ENCODE data around the gene DNAJC15.

DNA sequence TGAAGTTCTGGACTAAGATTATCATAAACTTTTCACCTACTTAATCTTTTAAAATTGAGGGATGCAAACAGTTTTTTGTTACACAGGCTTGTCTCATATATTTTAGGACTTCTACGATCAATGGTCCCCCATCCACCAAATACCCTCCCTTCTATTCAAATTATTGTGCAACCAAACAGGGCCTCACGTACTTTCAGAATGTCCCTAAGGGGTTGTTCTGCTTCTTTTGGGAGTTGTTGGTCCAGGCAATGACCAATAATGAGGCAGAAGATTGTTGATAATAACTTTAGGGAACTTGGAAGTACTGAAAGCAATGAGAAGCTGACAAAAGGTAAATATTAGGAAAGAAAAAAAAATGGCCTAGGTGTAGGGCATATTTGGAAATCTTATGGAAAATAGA, 2.9 kb downstream of the DNAJC15 start:
- TF ChIP-seq, protein P1, sequence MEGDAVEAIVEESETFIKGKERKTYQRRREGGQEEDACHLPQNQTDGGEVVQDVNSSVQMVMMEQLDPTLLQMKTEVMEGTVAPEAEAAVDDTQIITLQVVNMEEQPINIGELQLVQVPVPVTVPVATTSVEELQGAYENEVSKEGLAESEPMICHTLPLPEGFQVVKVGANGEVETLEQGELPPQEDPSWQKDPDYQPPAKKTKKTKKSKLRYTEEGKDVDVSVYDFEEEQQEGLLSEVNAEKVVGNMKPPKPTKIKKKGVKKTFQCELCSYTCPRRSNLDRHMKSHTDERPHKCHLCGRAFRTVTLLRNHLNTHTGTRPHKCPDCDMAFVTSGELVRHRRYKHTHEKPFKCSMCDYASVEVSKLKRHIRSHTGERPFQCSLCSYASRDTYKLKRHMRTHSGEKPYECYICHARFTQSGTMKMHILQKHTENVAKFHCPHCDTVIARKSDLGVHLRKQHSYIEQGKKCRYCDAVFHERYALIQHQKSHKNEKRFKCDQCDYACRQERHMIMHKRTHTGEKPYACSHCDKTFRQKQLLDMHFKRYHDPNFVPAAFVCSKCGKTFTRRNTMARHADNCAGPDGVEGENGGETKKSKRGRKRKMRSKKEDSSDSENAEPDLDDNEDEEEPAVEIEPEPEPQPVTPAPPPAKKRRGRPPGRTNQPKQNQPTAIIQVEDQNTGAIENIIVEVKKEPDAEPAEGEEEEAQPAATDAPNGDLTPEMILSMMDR (IDR thresholded peaks at IDR 0.05), result no peak
- no peak for TF ChIP-seq POLR2AphosphoS5 (IDR thresholded peaks at IDR 0.05; ENCODE audit: insufficient read depth in 1 of 2, low read depth in 1 of 2)
